GM23248 (cell line): Measurements from ENCODE around the gene AFF3. TPM values are rescaled to one million over a fixed set of nuclear protein-coding genes. Genes with fewer than 3 reads are reported as not detected.

Experiments used
- DNase-seq: peaks from one replicate; pipeline ENCODE4 v3.0.0-alpha.2; 2015
- H2AFZ ChIP-seq: fragments of 200-600 bp; sonication (generic); 2 replicates; pipeline ENCODE4 v1.6.1; 2016; ENCODE audit warnings: antibody characterized with exemption
- H3F3A ChIP-seq: fragments of 200-600 bp; sonication (generic); 2 replicates; pipeline ENCODE4 v1.6.1; 2016; ENCODE audit warnings: mild to moderate bottlenecking, antibody characterized with exemption, mixed run types; ENCODE audit not compliant: insufficient read depth
- H3K27ac ChIP-seq: fragments of 200-600 bp; sonication (generic); 2 replicates; pipeline ENCODE4 v1.5.1; 2016; ENCODE audit warnings: mild to moderate bottlenecking
- H3K27me3 ChIP-seq: fragments of 200-600 bp; sonication (generic); replicated peaks from 2 replicates; pipeline ENCODE4 v1.6.1; 2016; ENCODE audit warnings: mild to moderate bottlenecking; ENCODE audit not compliant: insufficient read depth
- H3K36me3 ChIP-seq: fragments of 200-600 bp; sonication (generic); 2 replicates; pipeline ENCODE4 v1.6.1; 2016; ENCODE audit warnings: low read depth, mild to moderate bottlenecking
- H3K4me1 ChIP-seq: fragments of 200-600 bp; sonication (generic); 2 replicates; pipeline ENCODE4 v1.6.1; 2016; ENCODE audit warnings: mild to moderate bottlenecking; ENCODE audit not compliant: insufficient read depth
- H3K4me2 ChIP-seq: fragments of 200-600 bp; sonication (generic); one replicate; pipeline ENCODE4 v1.6.1; 2016; ENCODE audit warnings: mild to moderate bottlenecking; ENCODE audit not compliant: unreplicated experiment
- H3K4me3 ChIP-seq: fragments of 200-600 bp; sonication (generic); 2 replicates; pipeline ENCODE4 v1.5.1; 2016; ENCODE audit warnings: mild to moderate bottlenecking
- H3K79me2 ChIP-seq: fragments of 200-600 bp; sonication (generic); 2 replicates; pipeline ENCODE4 v1.6.1; 2016; ENCODE audit warnings: mild to moderate bottlenecking; ENCODE audit not compliant: insufficient read depth
- H3K9ac ChIP-seq: fragments of 200-600 bp; sonication (generic); 2 replicates; pipeline ENCODE4 v1.6.1; 2016; ENCODE audit warnings: mild to moderate bottlenecking
- H3K9me2 ChIP-seq: fragments of 200-600 bp; sonication (generic); 2 replicates; pipeline ENCODE4 v1.6.1; 2016; ENCODE audit warnings: mixed run types, mild to moderate bottlenecking, moderate library complexity; ENCODE audit not compliant: insufficient read depth
- H3K9me3 ChIP-seq: fragments of 200-600 bp; sonication (generic); one replicate; pipeline ENCODE4 v1.6.1; 2017; ENCODE audit warnings: low read depth
- H4K20me1 ChIP-seq: fragments of 200-600 bp; sonication (generic); 2 replicates; pipeline ENCODE4 v1.6.0; 2016; ENCODE audit not compliant: insufficient read depth
- EZH2 ChIP-seq: fragments of 200-600 bp; sonication (generic); IDR thresholded peaks from 2 replicates; pipeline ENCODE4 v1.6.1; 2018; ENCODE audit warnings: antibody characterized with exemption, mild to moderate bottlenecking; ENCODE audit not compliant: insufficient read depth, poor library complexity, severe bottlenecking
- EZH2phosphoT487 ChIP-seq: fragments of 200-600 bp; sonication (generic); IDR thresholded peaks from 2 replicates; pipeline ENCODE4 v1.6.1; 2018; ENCODE audit warnings: antibody characterized with exemption, moderate library complexity, mild to moderate bottlenecking, low read depth; ENCODE audit not compliant: insufficient read depth
- WGBS, 2 experiments: methylation state at CpG; one replicate each; pipeline ENCODE4 v1.1.6; 2015 to 2017; ENCODE audit warnings: low lambda C conversion rate in 2 of 2, low coverage in 1 of 2; ENCODE audit errors: missing lambda C conversion rate in 2 of 2; 5-methylcytosine and 5-hydroxymethylcytosine counted together
- in situ Hi-C: fragments of 300-500 bp; cut with MboI; formaldehyde crosslinking; loops from 2 replicates; pipeline ENCODE4 v1.15.0; 2020
- polyA plus RNA-seq: library from polyadenylated mRNA; unstranded; fragments of >200 nt; fragmentation: Nextera tagmentation; extraction: Ambion mirVana; gene quantifications from 2 replicates; pipeline ENCODE4 v1.2.1, GENCODE V29; 2016
- total RNA-seq: library from RNA; depleted of rRNA; stranded (reverse); fragments of >200 nt; shearing (Covaris generic); gene quantifications from 2 replicates; pipeline ENCODE4 v1.2.3, GENCODE V29; 2014

Gene AFF3
- total and polyA plus RNA-seq, 2 experiments from 2014 or later = 0.56 to 0.86 TPM

DNA sequence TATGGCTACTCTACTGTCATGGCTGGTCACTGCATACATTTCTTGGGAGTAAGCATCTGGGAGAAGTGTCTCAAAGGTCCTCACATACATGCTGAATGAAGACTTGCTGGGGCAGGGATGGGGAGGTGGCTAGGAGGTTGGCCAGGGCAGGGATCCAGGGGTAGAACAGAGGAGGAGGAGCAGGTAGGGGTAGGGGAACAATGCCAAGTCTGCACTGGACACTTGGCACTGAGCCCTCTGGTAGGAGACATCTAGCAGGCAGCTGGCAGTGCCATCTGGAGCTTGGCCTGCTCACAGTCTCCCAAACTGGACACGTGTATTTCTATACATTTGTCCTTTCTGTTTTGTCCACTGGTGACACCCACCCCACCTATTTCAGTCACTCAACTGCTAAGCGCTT lies 589.9 kb downstream of the AFF3 start:
- Histone ChIP-seq H3K36me3 (no peaks in the 10 kb centered on the region), H3K4me2 (no peak overlapping the region), H3K4me3 (no peak overlapping the region), H3K9me2 (no peaks in the 10 kb centered on the region), H3K27ac (no peak overlapping the region), H2AFZ (no peak overlapping the region), H3K9ac (no peak overlapping the region), H3K9me3 (no peaks in the 10 kb centered on the region), H4K20me1 (no peaks in the 10 kb centered on the region), H3K27me3 (no peaks in the 10 kb centered on the region; the same call in 1 of the 2 replicates), H3K79me2 (no peaks in the 10 kb centered on the region), H3F3A (no peaks in the 10 kb centered on the region), H3K4me1 (no peaks in the 10 kb centered on the region)
- DNase-seq = no peak
- WGBS, 2 experiments = 82 to 84% methylated on average over 2 of the region's 2 CpGs
- TF ChIP-seq EZH2 (no peak), EZH2phosphoT487 (no peak)
- in situ Hi-C loops = loop anchor here (10.0 to 25.0 kb wide), 2 partner anchors 702 to 835 kb away; no protein-coding TSS in a partner anchor

DNA sequence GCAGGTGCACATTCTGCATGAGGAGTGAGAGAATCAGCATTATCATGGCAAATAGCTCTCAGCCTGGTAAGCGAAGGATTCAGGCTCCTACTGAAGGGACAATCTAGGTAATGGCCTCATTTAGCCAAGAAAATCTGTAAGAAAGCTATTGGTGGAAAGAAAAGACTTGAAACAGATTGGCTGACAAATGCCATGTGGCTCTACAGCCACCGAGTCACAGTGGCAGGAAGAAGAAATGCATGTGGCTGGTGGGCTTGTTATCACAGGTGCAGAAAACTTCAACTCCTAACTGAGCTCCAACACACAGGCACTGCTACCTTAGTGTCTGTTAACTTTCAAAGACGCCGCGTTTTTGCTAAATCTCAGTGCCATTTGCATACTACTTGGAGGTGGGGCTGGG lies 592.0 kb downstream of the AFF3 start:
- H3K27ac ChIP-seq = no peak overlapping the region
- no peaks in the 10 kb centered on the region for H3K79me2 ChIP-seq
- no peak overlapping the region for H2AFZ ChIP-seq
- in situ Hi-C loops = loop anchor here (10.0 to 25.0 kb wide), 2 partner anchors 704 to 837 kb away; no protein-coding TSS in a partner anchor
- H3K4me1 ChIP-seq = no peaks in the 10 kb centered on the region
- no peak for DNase-seq
- no peak for TF ChIP-seq EZH2
- no peak for TF ChIP-seq EZH2phosphoT487
- 77 to 79% methylated on average over 5 of the region's 5 CpGs for WGBS, 2 experiments
- H3K27me3 ChIP-seq = no peaks in the 10 kb centered on the region; the same call in 1 of the 2 replicates
- no peaks in the 10 kb centered on the region for H3F3A ChIP-seq
- no peak overlapping the region for H3K4me3 ChIP-seq
- no peaks in the 10 kb centered on the region for H3K9me2 ChIP-seq
- H4K20me1 ChIP-seq = no peaks in the 10 kb centered on the region
- H3K36me3 ChIP-seq = no peaks in the 10 kb centered on the region
- H3K9ac ChIP-seq = no peak overlapping the region
- no peaks in the 10 kb centered on the region for H3K9me3 ChIP-seq
- no peak overlapping the region for H3K4me2 ChIP-seq

DNA sequence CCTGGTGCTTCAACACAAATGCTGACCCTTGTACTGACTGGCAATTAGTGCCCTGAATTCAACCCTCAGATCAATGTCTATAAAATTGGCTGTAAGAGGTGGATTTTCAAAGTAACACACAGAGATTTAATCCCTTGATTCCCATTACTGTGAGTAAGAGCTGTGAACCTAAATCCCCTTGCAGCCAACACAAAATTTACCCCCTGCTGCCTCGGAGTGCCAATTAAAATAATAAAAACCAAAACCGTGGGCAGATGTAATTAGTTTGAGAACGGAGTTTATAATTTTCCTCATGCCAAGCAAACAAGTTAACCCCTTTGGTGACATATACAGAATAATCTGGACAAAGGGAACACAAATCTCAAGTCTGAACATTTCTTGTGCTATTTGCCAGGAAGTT lies 596.8 kb downstream of the AFF3 start:
- no peaks in the 10 kb centered on the region for H3F3A ChIP-seq
- no peaks in the 10 kb centered on the region for H3K4me1 ChIP-seq
- in situ Hi-C loops = no loop called here
- no peak overlapping the region for H2AFZ ChIP-seq
- H3K27me3 ChIP-seq = peaks cover 4% of the 10 kb centered on the region; the same call in 1 of the 2 replicates
- no peak overlapping the region for H3K4me2 ChIP-seq
- H3K27ac ChIP-seq = no peak overlapping the region
- 2 to 4% methylated on average over 3 of the region's 3 CpGs for WGBS, 2 experiments
- H4K20me1 ChIP-seq = no peaks in the 10 kb centered on the region
- H3K4me3 ChIP-seq = no peak overlapping the region
- no peaks in the 10 kb centered on the region for H3K36me3 ChIP-seq
- no peak overlapping the region for H3K9ac ChIP-seq
- TF ChIP-seq EZH2phosphoT487 (no peak), EZH2 (no peak)
- no peaks in the 10 kb centered on the region for H3K9me3 ChIP-seq
- DNase-seq = no peak
- no peaks in the 10 kb centered on the region for H3K9me2 ChIP-seq
- H3K79me2 ChIP-seq = no peaks in the 10 kb centered on the region

DNA sequence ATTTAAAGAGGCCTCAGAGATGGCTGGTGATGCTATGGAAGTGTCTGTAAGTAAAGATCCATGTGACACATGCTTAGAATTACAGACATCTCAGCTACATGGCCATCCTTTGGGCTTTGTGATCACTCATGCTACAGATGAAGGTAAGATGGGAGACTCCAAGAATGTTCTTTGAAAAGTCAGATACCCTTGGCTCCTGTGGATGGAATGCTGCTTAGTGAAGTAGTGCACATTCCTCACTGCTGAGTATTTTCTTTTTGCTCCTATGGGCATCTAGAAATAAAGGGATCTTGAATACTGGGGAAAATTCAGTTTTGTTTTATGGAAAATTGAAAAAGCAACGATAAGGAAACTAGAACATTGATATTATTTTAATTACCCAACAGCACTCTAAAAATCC lies 597.3 kb downstream of the AFF3 start:
- Histone ChIP-seq H3K4me3 (no peak overlapping the region), H4K20me1 (no peaks in the 10 kb centered on the region), H3K79me2 (no peaks in the 10 kb centered on the region), H3F3A (no peaks in the 10 kb centered on the region), H3K27me3 (peaks cover 8% of the 10 kb centered on the region; the same call in 1 of the 2 replicates), H3K9me2 (no peaks in the 10 kb centered on the region), H2AFZ (no peak overlapping the region), H3K9me3 (no peaks in the 10 kb centered on the region), H3K4me2 (no peak overlapping the region), H3K4me1 (no peaks in the 10 kb centered on the region), H3K27ac (no peak overlapping the region), H3K36me3 (no peaks in the 10 kb centered on the region), H3K9ac (no peak overlapping the region)
- in situ Hi-C loops = no loop called here
- WGBS, 2 experiments = 10 to 45% methylated on average over 1 of the region's 1 CpG
- TF ChIP-seq EZH2 (no peak), EZH2phosphoT487 (no peak)
- DNase-seq = peak; percentile 20

DNA sequence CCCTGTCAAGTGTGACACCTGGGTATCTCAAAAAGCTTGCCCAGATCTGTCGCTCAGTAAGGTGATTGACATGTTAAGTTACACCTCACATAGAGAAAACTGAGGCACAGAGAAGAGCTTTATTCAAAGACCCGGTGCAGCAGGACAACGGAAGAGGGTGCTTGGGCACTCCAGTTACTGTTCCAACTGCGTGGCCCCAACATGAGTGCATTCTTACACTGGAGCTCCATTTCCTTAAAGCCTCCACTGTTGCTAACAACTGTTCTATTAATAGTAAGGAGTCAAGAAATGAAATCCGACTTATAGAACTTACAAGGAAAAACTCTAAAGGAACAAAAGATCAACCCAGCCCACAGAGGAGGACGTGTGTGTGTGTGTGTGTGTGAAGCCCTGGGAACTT lies 597.8 kb downstream of the AFF3 start:
- DNase-seq = no peak
- H3K79me2 ChIP-seq = no peaks in the 10 kb centered on the region
- no peak overlapping the region for H3K9ac ChIP-seq
- TF ChIP-seq EZH2phosphoT487 (no peak), EZH2 (no peak)
- H3F3A ChIP-seq = no peaks in the 10 kb centered on the region
- H4K20me1 ChIP-seq = no peaks in the 10 kb centered on the region
- H3K9me2 ChIP-seq = no peaks in the 10 kb centered on the region
- in situ Hi-C loops = no loop called here
- no peak overlapping the region for H3K4me3 ChIP-seq
- H3K9me3 ChIP-seq = no peaks in the 10 kb centered on the region
- 63 to 70% methylated on average over 6 of the region's 6 CpGs for WGBS, 2 experiments
- no peaks in the 10 kb centered on the region for H3K4me1 ChIP-seq
- H3K27me3 ChIP-seq = peaks cover 12% of the 10 kb centered on the region
- H3K4me2 ChIP-seq = no peak overlapping the region
- H3K27ac ChIP-seq = no peak overlapping the region
- no peak overlapping the region for H2AFZ ChIP-seq
- no peaks in the 10 kb centered on the region for H3K36me3 ChIP-seq
